HepG2 (cell line): ENCODE results near the gene INO80E. TPM values are rescaled to one million over a fixed set of nuclear protein-coding genes. Genes with fewer than 3 reads are reported as not detected.
A peak's percentile ranks its signal among the peaks of the same experiment; 100 is the strongest.

Experiments used
- CAMTA2 ChIP-seq: sonication (generic); formaldehyde crosslinking; IDR thresholded peaks from 2 replicates; pipeline ENCODE4 v1.4.0; 2020; ENCODE audit warnings: mild to moderate bottlenecking, missing genetic modification reagents, borderline replicate concordance
- ELF1 ChIP-seq: sonication (generic); formaldehyde crosslinking; IDR thresholded peaks from 2 replicates; pipeline ENCODE4 v1.4.0; 2020; ENCODE audit warnings: missing genetic modification reagents
- MIER2 ChIP-seq: IDR thresholded peaks from 2 replicates; pipeline ENCODE4 v1.6.1; 2016; ENCODE audit warnings: missing biosample characterization, missing genetic modification reagents
- SIN3A ChIP-seq: IDR thresholded peaks from 2 replicates; pipeline ENCODE4 v1.6.1; 2011; ENCODE audit warnings: low read depth, mild to moderate bottlenecking, control low read depth, low read length, borderline replicate concordance
- ZNF18 ChIP-seq: sonication (generic); formaldehyde crosslinking; IDR thresholded peaks from 2 replicates; pipeline ENCODE4 v1.8.0; 2022; ENCODE audit warnings: mild to moderate bottlenecking, missing genetic modification reagents; ENCODE audit not compliant: insufficient replicate concordance
- ZNF513 ChIP-seq: sonication (generic); formaldehyde crosslinking; conservative IDR thresholded peaks from 2 replicates; pipeline ENCODE4 v1.5.0; 2020; ENCODE audit warnings: missing genetic modification reagents
- ZNF609 ChIP-seq: sonication (generic); formaldehyde crosslinking; IDR thresholded peaks from 2 replicates; pipeline ENCODE4 v1.4.0; 2020; ENCODE audit warnings: mild to moderate bottlenecking, missing genetic modification reagents, borderline replicate concordance
- ZNF652 ChIP-seq: IDR thresholded peaks from 2 replicates; pipeline ENCODE4 v1.6.1; 2016; ENCODE audit warnings: low read depth, borderline replicate concordance
- polyA plus RNA-seq, 8 experiments: library from polyadenylated mRNA; depleted of rRNA in 3 of 8; stranded (reverse) in 7 of 8; unstranded in 1 of 8; fragments of >200 nt; fragmentation: Illumina TruSeq in 4 of 8; extraction: Trizol in 4 of 8; gene quantifications; 2 replicates each; pipeline versions ENCODE4 v1.2.1 to v1.2.3, GENCODE V29; 2011 to 2016; ENCODE audit warnings: low read depth in 4 of 8, missing spikeins in 1 of 8, mixed read lengths in 1 of 8; ENCODE audit not compliant: insufficient read depth in 1 of 8
- total RNA-seq, 5 experiments: library from RNA; depleted of rRNA; stranded (reverse); fragments of >200 nt; fragmentation: Illumina TruSeq; extraction: Trizol; gene quantifications; 2 replicates each; pipeline ENCODE4 v1.2.3, GENCODE V29; 2016; ENCODE audit warnings: low read depth in 1 of 5
- TF ChIP-seq, protein P1 (sequence below), 2 experiments: sonication (generic) in 1 of 2; formaldehyde crosslinking in 1 of 2; IDR thresholded peaks; 2 replicates each; pipeline versions ENCODE4 v1.4.0 to v1.6.1; 2016 to 2020; ENCODE audit warnings: borderline replicate concordance in 1 of 2, low read depth in 1 of 2, mild to moderate bottlenecking in 1 of 2, missing genetic modification reagents in 1 of 2
- TF ChIP-seq, protein P2 (sequence below): sonication (generic); formaldehyde crosslinking; IDR thresholded peaks from 2 replicates; pipeline ENCODE4 v1.5.1; 2020; ENCODE audit warnings: mild to moderate bottlenecking, missing genetic modification reagents, moderate library complexity

The INO80E gene
- total and polyA plus RNA-seq, 2 of the 13 experiments (the other 11 are each of a cell fraction or from before 2014, with no cell fraction given): 25.8 to 45.6 TPM

DNA sequence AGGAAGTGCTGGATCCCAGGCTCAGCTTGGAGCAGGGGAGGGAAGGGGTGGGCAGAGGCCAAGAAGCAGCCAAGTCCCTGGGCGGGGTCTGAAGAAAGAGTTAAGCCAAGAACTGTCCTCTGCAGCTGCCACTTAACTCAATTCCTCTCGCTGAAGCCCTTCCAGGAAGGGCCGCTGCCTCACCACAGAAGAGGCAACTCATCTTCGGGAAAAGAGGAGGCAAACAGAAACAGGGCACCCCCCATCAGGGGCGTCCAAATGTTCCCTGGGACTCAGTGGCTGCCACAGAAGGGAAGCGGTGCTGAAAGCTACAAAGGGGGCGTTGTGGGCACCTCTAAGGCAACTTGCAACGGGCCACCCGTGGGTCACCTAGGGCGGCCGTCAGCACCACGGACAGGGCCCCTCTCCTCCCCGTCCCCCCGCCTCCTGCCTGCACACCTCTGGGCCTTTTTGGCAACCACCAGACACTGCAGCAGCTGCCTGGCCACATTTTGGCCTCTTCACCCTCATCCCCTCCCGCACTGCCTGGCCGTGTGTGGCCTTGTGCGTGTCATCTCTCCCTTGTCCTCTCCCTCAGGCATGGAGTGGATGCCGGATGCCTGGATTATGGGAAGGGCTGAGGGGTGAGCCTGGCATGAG lies 32.5 kb downstream of the INO80E start (continued):
- TF ChIP-seq, protein P1, sequence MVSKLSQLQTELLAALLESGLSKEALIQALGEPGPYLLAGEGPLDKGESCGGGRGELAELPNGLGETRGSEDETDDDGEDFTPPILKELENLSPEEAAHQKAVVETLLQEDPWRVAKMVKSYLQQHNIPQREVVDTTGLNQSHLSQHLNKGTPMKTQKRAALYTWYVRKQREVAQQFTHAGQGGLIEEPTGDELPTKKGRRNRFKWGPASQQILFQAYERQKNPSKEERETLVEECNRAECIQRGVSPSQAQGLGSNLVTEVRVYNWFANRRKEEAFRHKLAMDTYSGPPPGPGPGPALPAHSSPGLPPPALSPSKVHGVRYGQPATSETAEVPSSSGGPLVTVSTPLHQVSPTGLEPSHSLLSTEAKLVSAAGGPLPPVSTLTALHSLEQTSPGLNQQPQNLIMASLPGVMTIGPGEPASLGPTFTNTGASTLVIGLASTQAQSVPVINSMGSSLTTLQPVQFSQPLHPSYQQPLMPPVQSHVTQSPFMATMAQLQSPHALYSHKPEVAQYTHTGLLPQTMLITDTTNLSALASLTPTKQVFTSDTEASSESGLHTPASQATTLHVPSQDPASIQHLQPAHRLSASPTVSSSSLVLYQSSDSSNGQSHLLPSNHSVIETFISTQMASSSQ (IDR thresholded peaks at IDR 0.05; ENCODE audit: low read depth): no peak
- TF ChIP-seq, protein P1 (CRISPR knock-in tag; IDR thresholded peaks at IDR 0.05; ENCODE audit: borderline replicate concordance): no peak
- TF ChIP-seq CAMTA2 (CRISPR knock-in tag): no peak
- peak; percentile 97 for TF ChIP-seq MIER2
- no peak for TF ChIP-seq SIN3A
- TF ChIP-seq, protein P2, sequence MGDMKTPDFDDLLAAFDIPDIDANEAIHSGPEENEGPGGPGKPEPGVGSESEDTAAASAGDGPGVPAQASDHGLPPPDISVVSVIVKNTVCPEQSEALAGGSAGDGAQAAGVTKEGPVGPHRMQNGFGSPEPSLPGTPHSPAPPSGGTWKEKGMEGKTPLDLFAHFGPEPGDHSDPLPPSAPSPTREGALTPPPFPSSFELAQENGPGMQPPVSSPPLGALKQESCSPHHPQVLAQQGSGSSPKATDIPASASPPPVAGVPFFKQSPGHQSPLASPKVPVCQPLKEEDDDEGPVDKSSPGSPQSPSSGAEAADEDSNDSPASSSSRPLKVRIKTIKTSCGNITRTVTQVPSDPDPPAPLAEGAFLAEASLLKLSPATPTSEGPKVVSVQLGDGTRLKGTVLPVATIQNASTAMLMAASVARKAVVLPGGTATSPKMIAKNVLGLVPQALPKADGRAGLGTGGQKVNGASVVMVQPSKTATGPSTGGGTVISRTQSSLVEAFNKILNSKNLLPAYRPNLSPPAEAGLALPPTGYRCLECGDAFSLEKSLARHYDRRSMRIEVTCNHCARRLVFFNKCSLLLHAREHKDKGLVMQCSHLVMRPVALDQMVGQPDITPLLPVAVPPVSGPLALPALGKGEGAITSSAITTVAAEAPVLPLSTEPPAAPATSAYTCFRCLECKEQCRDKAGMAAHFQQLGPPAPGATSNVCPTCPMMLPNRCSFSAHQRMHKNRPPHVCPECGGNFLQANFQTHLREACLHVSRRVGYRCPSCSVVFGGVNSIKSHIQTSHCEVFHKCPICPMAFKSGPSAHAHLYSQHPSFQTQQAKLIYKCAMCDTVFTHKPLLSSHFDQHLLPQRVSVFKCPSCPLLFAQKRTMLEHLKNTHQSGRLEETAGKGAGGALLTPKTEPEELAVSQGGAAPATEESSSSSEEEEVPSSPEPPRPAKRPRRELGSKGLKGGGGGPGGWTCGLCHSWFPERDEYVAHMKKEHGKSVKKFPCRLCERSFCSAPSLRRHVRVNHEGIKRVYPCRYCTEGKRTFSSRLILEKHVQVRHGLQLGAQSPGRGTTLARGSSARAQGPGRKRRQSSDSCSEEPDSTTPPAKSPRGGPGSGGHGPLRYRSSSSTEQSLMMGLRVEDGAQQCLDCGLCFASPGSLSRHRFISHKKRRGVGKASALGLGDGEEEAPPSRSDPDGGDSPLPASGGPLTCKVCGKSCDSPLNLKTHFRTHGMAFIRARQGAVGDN (CRISPR knock-in tag): peak; percentile 31; the same call in 1 of the 2 replicates
- no peak for TF ChIP-seq ZNF652
- no peak for TF ChIP-seq ELF1 (CRISPR knock-in tag)
- no peak for TF ChIP-seq ZNF18 (CRISPR knock-in tag)
- no peak for TF ChIP-seq ZNF513 (CRISPR knock-in tag)
- TF ChIP-seq ZNF609: no peak
